ENCODE measurements around the gene SLC49A4. TPM values are rescaled to one million over a fixed set of nuclear protein-coding genes. Genes with fewer than 3 reads are reported as not detected.

SLC49A4 gene
- polyA plus RNA-seq, 3 donors, result 12.9 to 19.0 (median 18.6) TPM

DNA sequence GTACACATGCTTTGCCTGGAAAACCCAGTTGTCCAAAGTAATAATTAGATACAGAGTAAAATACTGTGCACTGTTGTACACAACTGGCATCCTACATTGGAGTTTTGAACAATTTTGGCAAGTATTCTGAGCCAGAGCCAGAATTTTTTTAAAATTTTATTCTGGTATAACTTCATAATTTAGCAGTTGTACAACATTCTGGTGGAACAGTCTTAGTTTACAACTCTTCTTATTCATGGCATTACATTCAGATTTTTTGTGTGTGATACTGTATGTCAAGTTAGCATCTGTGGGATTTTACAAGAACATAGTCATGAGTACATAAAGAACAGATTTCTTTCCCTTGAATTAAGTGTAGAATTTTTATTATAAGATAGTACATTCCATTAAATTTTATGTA is 67.5 kb downstream of the SLC49A4 start:
- Mint-ChIP-seq H3K4me3 (no peak overlapping the region), H3K9me3 (no peaks in the 10 kb centered on the region), H3K36me3 (peaks cover 58 to 82% of the 10 kb centered on the region in 2 donors), H3K4me1 (no peaks in the 10 kb centered on the region), H3K27ac (no peak overlapping the region), H3K27me3 (ENCODE audit: low read depth in 3 of 3) (no peaks in the 10 kb centered on the region)
- no peak for DNase-seq
- intact Hi-C loops (cut with micrococcal nuclease), result no loop called here
- Histone ChIP-seq H3K9ac (ENCODE audit: insufficient read depth, low read length, poor library complexity, severe bottlenecking) (no peak overlapping the region), H3K27me3 (ENCODE audit: control insufficient read depth in 2 of 2, insufficient read depth in 2 of 2, low read length in 2 of 2) (no peaks in the 10 kb centered on the region), H3K27ac (ENCODE audit: low read depth in 1 of 2, low read length in 2 of 2) (no peak overlapping the region), H3K9me3 (replicated peaks in 1 of 2; ENCODE audit: control insufficient read depth in 1 of 2, insufficient read depth in 1 of 2, low read length in 2 of 2) (no peaks in the 10 kb centered on the region), H4K20me1 (ENCODE audit: insufficient read depth, low read length) (peaks cover 9% of the 10 kb centered on the region), H3K79me2 (ENCODE audit: insufficient read depth, low read length) (no peaks in the 10 kb centered on the region), H3K36me3 (replicated peaks in 1 of 2; ENCODE audit: control insufficient read depth in 1 of 2, insufficient read depth in 2 of 2, low read length in 2 of 2) (peaks cover 63 to 99% of the 10 kb centered on the region in 2 donors), H2AFZ (ENCODE audit: insufficient read depth, low read depth, low read length, poor library complexity, severe bottlenecking) (no peak overlapping the region), H3K4me3 (replicated peaks in 1 of 3; ENCODE audit: low read depth in 2 of 3, low read length in 3 of 3) (no peak overlapping the region), H3K4me1 (ENCODE audit: control insufficient read depth in 1 of 2, insufficient read depth in 2 of 2, low read length in 2 of 2) (no peaks in the 10 kb centered on the region), H3K4me2 (replicated peaks; ENCODE audit: extremely low read depth, low read length, poor library complexity, severe bottlenecking) (no peak overlapping the region)
- TF ChIP-seq, protein P1, sequence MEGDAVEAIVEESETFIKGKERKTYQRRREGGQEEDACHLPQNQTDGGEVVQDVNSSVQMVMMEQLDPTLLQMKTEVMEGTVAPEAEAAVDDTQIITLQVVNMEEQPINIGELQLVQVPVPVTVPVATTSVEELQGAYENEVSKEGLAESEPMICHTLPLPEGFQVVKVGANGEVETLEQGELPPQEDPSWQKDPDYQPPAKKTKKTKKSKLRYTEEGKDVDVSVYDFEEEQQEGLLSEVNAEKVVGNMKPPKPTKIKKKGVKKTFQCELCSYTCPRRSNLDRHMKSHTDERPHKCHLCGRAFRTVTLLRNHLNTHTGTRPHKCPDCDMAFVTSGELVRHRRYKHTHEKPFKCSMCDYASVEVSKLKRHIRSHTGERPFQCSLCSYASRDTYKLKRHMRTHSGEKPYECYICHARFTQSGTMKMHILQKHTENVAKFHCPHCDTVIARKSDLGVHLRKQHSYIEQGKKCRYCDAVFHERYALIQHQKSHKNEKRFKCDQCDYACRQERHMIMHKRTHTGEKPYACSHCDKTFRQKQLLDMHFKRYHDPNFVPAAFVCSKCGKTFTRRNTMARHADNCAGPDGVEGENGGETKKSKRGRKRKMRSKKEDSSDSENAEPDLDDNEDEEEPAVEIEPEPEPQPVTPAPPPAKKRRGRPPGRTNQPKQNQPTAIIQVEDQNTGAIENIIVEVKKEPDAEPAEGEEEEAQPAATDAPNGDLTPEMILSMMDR (IDR thresholded peaks at IDR 0.05), result no peak

DNA sequence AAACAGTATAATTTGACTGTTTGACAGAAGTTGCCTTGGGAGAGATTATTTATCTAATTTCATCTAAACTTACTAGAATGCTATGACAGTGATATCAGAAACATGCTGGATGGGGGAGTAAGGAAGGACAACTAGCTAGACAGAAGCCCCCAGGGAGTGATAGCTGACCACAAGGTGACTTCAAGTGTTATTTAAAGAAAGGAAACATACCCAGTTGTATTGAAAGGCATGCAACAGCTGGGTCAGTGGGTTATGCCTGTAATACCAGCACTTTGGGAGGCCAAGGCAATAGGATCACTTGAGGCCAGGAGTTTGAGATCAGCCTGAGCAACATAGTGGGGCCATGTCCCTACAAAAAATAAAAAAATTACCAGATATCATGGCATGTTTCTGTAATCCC is 69.6 kb downstream of the SLC49A4 start:
- peak overlapping the region in 1 of 2 donors; percentile 3 for H3K27ac ChIP-seq (ENCODE audit: low read depth in 1 of 2, low read length in 2 of 2)
- Mint-ChIP-seq H3K27ac (peak overlapping the region in 1 of 7 donors; percentile 2), H3K9me3 (no peaks in the 10 kb centered on the region), H3K4me3 (no peak overlapping the region), H3K36me3 (peaks cover 56 to 76% of the 10 kb centered on the region in 2 donors), H3K4me1 (no peaks in the 10 kb centered on the region), H3K27me3 (ENCODE audit: low read depth in 3 of 3) (no peaks in the 10 kb centered on the region)
- H3K4me3 ChIP-seq (replicated peaks in 1 of 3; ENCODE audit: low read depth in 2 of 3, low read length in 3 of 3), result no peak overlapping the region
- DNase-seq, result no peak
- H4K20me1 ChIP-seq (ENCODE audit: insufficient read depth, low read length), result peaks cover 9% of the 10 kb centered on the region
- no peak overlapping the region for H3K9ac ChIP-seq (ENCODE audit: insufficient read depth, low read length, poor library complexity, severe bottlenecking)
- no peaks in the 10 kb centered on the region for H3K9me3 ChIP-seq (replicated peaks in 1 of 2; ENCODE audit: control insufficient read depth in 1 of 2, insufficient read depth in 1 of 2, low read length in 2 of 2)
- intact Hi-C loops (cut with micrococcal nuclease), result no loop called here
- no peaks in the 10 kb centered on the region for H3K27me3 ChIP-seq (ENCODE audit: control insufficient read depth in 2 of 2, insufficient read depth in 2 of 2, low read length in 2 of 2)
- TF ChIP-seq, protein P1 (IDR thresholded peaks at IDR 0.05), result no peak
- no peaks in the 10 kb centered on the region for H3K4me1 ChIP-seq (ENCODE audit: control insufficient read depth in 1 of 2, insufficient read depth in 2 of 2, low read length in 2 of 2)
- no peaks in the 10 kb centered on the region for H3K79me2 ChIP-seq (ENCODE audit: insufficient read depth, low read length)
- peaks cover 62 to 91% of the 10 kb centered on the region in 2 donors for H3K36me3 ChIP-seq (replicated peaks in 1 of 2; ENCODE audit: control insufficient read depth in 1 of 2, insufficient read depth in 2 of 2, low read length in 2 of 2)
- no peak overlapping the region for H2AFZ ChIP-seq (ENCODE audit: insufficient read depth, low read depth, low read length, poor library complexity, severe bottlenecking)
- H3K4me2 ChIP-seq (replicated peaks; ENCODE audit: extremely low read depth, low read length, poor library complexity, severe bottlenecking), result no peak overlapping the region
